HG03469 (cell line): ENCODE data around the gene GZMM.
"Not testable (repeated sequence)": the region's sequence is repeated elsewhere in the genome, so short reads cannot be mapped to it uniquely, and the experiment has no call there.

Experiments
- ATAC-seq: cut with Tn5 transposase; IDR thresholded peaks from one replicate; pipeline ENCODE4 v1.9.1; 2021; ENCODE audit warnings: mild to moderate bottlenecking, moderate library complexity, moderate number of reproducible peaks; ENCODE audit not compliant: unreplicated experiment

GZMM gene

DNA sequence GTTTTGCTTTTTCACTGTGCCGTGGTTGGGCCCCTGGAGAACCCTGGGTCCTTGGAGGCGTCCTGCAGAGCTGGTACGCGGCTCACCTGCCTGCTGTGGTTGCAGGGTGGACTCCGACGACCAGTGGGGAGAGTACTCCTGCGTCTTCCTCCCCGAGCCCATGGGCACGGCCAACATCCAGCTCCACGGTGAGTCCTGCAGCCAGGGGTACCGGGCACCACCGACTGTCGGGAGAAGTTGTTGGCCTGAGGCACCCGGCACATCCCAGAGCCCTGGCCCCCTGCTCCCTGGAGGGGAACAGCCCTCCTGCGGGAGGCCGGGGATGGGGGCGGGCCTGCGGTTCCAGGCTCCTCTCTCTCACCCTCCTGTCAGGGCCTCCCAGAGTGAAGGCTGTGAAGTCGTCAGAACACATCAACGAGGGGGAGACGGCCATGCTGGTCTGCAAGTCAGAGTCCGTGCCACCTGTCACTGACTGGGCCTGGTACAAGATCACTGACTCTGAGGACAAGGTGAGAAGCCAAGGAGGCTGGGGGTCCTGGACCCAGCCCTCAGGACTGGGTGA lies 36.5 kb downstream of the GZMM start:
- no peak for ATAC-seq

GRCh38 chr19:581399-582111 lies 37.7 kb downstream of the GZMM start:
- ATAC-seq, result no peak

GRCh38 chr19:582497-583197 lies 38.8 kb downstream of the GZMM start:
- ATAC-seq, result no peak

GRCh38 chr19:583198-583967 lies 39.5 kb downstream of the GZMM start:
- ATAC-seq, result no peak

- no peak for ATAC-seq
Observed at GRCh38 chr19:583968-584239, 40.1 kb downstream of the GZMM start.

- no peak for ATAC-seq
Observed at GRCh38 chr19:584240-585001, 40.6 kb downstream of the GZMM start.

- ATAC-seq, result not testable (repeated sequence)
Observed at GRCh38 chr19:585146-585545, 41.3 kb downstream of the GZMM start.

GRCh38 chr19:585551-586110 lies 41.8 kb downstream of the GZMM start:
- ATAC-seq, result no peak

GRCh38 chr19:588093-588740 lies 44.4 kb downstream of the GZMM start:
- no peak for ATAC-seq

DNA sequence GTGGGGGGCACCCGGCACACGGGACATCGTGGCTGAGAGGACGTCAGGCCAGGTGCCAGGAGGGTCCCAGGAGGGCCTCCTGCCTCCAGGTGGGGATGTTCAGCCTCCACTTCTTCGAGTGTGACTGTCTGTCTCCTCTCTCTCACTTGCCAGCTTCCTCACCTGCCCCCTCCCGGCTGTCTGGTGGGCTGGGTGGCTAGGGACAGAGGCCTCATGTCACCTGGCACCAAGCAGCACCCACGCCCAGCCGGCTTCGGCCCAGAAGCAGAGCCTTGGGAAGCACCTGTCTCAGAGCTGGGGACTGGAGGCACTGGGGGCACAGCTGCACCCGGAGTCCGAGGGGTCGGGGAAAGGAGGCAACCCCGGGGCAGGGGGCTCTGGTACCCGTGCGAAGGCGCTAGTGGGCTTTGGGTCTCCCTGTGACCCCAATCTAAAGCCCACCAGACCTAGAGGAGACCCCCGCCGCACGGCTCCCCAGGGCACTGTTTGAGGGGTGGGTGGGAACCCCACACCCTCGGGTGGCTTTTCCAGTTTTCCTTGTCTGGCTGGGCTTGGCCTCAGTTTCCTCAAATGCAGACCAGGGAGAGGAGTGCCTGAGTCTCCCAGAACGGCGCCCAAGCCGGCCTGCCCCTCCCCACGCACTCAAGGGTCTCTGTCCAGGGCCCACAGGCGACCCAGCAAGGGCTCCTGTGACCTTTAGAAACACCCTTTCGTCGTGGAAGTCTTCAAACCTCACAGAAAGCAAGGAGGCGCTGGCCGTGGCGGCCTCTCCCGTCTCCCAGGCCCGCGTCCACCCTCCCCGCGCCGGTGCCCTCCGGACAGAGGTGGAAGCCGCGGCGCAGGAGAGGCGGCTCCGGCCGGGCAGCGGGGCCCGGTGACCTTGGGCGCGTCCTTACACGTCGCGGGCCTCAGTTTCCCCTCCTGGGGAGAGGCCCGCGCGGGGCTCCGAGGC lies 45.2 kb downstream of the GZMM start:
- ATAC-seq, result no peak

GRCh38 chr19:589693-590395 lies 46.0 kb downstream of the GZMM start, which contains the start of gene HCN2:
Gene HCN2, plus strand, starts transcription at chr19:589881. Its CDS starts 65 bp downstream, at chr19:589946.
- ATAC-seq, result no peak

DNA sequence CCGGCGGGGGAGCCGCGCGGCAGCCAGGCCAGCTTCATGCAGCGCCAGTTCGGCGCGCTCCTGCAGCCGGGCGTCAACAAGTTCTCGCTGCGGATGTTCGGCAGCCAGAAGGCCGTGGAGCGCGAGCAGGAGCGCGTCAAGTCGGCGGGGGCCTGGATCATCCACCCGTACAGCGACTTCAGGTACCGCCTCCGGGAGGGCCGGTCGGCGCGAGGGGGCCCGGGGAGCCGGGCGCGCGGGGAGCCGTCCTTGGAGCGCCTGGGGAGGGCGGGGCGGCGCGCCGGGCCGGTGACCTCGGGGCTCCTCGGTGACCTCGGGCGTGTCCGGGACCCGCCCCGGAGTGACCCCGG lies 46.5 kb downstream of the GZMM start:
- ATAC-seq, result no peak

DNA sequence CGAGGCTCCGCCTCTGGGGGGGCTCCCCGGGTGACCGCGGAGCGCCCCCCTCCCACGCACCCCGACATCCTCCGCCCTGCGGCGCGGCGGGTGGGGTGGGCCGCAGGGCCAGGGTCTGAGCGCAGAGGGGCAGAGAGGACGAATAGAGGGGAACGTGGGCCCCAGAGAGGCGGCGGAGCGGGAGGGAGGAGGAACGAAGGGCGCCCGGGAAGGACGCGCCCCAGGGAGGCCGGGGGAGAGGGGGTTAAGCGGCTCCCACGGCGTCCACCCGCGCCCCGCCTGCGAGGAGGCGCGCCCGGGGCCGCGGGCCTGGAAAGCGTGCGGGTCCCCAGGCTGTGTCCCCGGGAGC lies 46.9 kb downstream of the GZMM start:
- ATAC-seq, result no peak

DNA sequence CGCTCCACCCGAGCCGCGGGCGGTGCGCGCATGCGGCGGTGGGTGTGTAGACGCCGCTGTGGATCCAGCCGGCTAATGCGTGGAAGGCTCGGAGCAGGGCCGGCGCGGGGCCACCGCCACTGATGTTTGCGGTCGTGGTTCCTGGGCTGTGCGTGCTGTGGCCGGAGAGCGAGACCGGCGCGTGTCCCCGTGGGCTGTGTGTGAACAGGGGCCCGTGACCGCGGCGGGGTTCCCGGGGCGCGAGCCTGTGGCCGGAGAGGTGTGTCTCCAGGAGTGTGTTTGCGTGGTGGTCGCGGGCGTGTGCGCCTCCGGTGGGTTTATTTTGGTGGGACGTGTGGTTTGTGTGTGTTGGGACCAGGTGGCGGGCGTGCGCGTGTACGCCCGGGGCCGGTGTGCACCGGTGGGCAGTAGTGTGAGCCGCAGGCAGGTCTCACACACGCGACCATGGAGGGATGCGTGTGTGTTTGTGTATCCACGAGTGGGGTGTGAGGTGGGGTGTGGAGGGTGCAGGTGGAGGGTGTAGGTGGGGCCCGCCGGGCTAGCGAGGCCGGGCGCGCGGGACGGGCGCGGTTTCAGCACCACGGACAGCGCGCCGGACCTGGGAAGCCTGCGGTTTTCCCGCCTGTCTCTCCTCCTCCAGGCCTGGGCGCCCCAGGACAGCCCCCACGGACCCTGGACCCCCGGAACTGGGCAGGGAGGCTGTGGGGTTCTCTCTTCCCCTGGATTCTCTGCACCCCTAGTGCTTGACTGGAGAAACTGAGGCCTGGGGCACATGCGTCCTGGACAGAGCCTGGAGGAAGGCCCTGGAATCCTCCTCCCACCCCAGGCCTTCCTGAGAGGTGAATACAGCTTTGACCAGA lies 47.5 kb downstream of the GZMM start:
- no peak for ATAC-seq

- no peak for ATAC-seq
Observed at GRCh38 chr19:592101-592500, 48.2 kb downstream of the GZMM start.

GRCh38 chr19:593055-593454 lies 49.2 kb downstream of the GZMM start:
- no peak for ATAC-seq

GRCh38 chr19:593505-593904 lies 49.7 kb downstream of the GZMM start:
- no peak for ATAC-seq
